Activated T-helper 1 cell treated with anti-CD3 and anti-CD28 coated beads, Interleukin-12 subunit alpha, Interleukin-12 subunit beta, Interleukin-2, Interleukin-4 antibody, amounts not matched to agents 30 ng/mL and 10 ng/mL and 1 ng/mL, durations not matched to agents 14 hours and 24 hours and 36 hours (primary cell): Measurements from ENCODE around the gene GNAT1. TPM values are rescaled to one million over a fixed set of nuclear protein-coding genes. Genes with fewer than 3 reads are reported as not detected.

ENCODE experiments used
- DNase-seq: peaks from one replicate; pipeline ENCODE4 v3.0.0; 2021; ENCODE audit warnings: low spot score
- H3K27ac Mint-ChIP-seq: one replicate; pipeline ENCODE4 v1.8.0; 2021; ENCODE audit warnings: mild to moderate bottlenecking, mixed read lengths
- H3K27me3 Mint-ChIP-seq: one replicate; pipeline ENCODE4 v1.8.0; 2022; ENCODE audit warnings: mild to moderate bottlenecking, moderate library complexity, mixed read lengths; ENCODE audit not compliant: insufficient read depth
- H3K36me3 Mint-ChIP-seq: one replicate; pipeline ENCODE4 v1.8.0; 2021; ENCODE audit warnings: low read depth, mixed read lengths
- H3K4me1 Mint-ChIP-seq: one replicate; pipeline ENCODE4 v1.8.0; 2021; ENCODE audit warnings: low read depth, mixed read lengths
- H3K4me3 Mint-ChIP-seq: one replicate; pipeline ENCODE4 v1.8.0; 2021; ENCODE audit warnings: mild to moderate bottlenecking, moderate library complexity, mixed read lengths
- H3K9me3 Mint-ChIP-seq: one replicate; pipeline ENCODE4 v1.8.0; 2021; ENCODE audit warnings: mixed read lengths
- intact Hi-C: fragments of 100-400 bp; cut with micrococcal nuclease; formaldehyde crosslinking; loops from one replicate; pipeline ENCODE4 v1.15.1; 2024
- total RNA-seq: library from RNA; stranded (reverse); gene quantifications from 2 replicates; pipeline ENCODE4 v1.2.3, GENCODE V29; 2022

The GNAT1 gene
- total RNA-seq: not detected in 2 replicates

DNA sequence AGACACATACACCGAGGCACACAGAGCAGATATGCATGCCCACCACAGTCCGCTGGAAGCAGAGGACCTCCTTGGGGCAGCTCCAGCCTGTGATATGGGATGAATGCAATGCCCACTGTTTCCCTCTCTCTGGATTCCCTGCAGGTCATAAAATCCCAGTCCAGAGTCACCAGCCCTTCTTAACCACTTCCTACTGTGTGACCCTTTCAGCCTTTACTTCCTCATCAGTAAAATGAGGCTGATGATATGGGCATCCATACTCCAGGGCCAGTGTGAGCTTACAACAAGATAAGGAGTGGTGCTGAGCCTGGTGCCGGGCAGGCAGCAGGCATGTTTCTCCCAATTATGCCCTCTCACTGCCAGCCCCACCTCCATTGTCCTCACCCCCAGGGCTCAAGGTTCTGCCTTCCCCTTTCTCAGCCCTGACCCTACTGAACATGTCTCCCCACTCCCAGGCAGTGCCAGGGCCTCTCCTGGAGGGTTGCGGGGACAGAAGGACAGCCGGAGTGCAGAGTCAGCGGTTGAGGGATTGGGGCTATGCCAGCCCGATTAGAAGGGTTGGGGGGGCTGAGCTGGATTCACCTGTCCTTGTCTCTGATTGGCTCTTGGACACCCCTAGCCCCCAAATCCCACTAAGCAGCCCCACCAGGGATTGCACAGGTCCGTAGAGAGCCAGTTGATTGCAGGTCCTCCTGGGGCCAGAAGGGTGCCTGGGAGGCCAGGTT, at the start of gene GNAT1:
GNAT1 (plus strand) TSS at position 675 of the 725 bp plus-strand sequence. CDS start 116 bp downstream, outside the sequence.
- no peak within 1 kb of the TSS for H3K4me3 Mint-ChIP-seq
- H3K9me3 Mint-ChIP-seq: no peaks in the 10 kb centered on the region
- H3K36me3 Mint-ChIP-seq: no peaks in the 10 kb centered on the region
- intact Hi-C loops: no loop called here
- no peak within 1 kb of the TSS for H3K27ac Mint-ChIP-seq
- H3K27me3 Mint-ChIP-seq: peaks cover 14% of the 10 kb centered on the region
- H3K4me1 Mint-ChIP-seq: peaks cover 6% of the 10 kb centered on the region
- no peak for DNase-seq

DNA sequence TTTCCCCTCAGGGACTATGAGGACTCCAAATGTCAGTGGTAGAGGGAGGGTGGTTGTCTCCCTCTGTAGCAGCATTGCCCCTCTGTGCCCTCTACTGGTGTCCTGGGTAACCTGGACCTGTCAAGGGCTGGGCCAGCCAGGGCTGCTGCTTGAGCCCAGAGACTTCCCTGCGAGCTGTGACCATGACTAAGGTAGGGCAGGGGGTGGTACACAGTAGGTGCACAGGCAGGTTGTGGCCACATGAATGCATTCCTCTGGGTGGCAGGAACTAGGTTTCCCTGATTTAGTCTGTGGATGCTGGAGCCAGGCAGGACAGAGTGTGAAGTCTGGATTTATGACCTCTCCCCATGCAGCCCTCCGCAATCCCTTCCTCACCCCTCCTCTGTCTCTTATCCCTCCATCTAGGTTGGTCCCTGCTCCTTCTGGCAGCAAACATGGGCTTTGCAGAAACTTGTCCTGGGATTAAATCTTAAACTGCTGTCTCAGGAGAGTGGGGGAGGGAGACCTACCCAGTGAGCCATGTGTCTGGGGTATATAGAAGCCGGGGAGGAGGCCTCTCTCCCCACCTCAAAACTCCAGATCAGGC, 45.0 kb upstream of the GNAT1 start:
- Mint-ChIP-seq H3K36me3 (no peaks in the 10 kb centered on the region), H3K9me3 (no peaks in the 10 kb centered on the region), H3K27ac (no peak overlapping the region), H3K4me3 (no peak overlapping the region), H3K4me1 (no peaks in the 10 kb centered on the region), H3K27me3 (peaks cover 6% of the 10 kb centered on the region)
- intact Hi-C loops: no loop called here
- no peak for DNase-seq

DNA sequence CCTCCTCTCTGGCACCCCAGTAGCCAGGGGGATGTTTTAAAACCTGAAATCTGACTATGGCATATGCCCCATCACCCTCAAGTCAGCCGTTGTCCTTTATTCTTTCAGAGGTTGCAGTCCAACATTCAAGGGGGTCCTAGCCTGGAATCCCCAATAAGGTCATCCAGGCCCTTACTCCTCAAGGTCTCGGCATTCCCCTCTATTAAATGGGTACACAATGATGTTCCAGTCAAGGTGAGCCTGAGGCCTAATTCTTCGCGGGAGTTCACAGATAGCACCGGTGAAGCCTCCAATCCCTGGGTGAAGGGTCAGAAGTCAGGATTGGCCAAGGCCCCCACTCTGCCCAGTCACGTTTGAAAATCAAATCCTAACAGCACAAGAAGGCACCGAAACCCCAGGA, 44.4 kb upstream of the GNAT1 start:
- DNase-seq: no peak
- intact Hi-C loops: no loop called here
- Mint-ChIP-seq H3K36me3 (no peaks in the 10 kb centered on the region), H3K9me3 (no peaks in the 10 kb centered on the region), H3K4me1 (no peaks in the 10 kb centered on the region), H3K27ac (no peak overlapping the region), H3K4me3 (no peak overlapping the region), H3K27me3 (peaks cover 6% of the 10 kb centered on the region)

DNA sequence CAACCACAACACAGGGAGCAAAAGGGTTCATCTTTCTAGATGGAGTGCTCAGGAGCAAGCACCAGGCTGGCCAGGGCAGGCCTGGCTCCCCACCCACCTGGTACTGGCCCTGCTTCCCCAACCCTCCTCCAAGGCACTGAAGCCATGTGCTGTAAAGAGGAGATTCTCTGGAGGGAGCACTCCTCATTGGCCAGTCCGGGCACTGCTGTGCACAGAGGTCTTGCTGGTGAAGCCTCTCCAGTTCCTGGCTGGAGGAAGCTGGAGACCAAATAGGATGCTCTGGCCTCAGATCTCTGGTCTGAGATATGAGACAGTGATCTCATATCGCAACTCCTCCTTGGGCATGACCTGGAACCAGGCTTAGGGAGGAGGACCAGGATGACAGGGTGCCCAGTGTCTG, 44.0 kb upstream of the GNAT1 start:
- no peaks in the 10 kb centered on the region for H3K9me3 Mint-ChIP-seq
- H3K36me3 Mint-ChIP-seq: no peaks in the 10 kb centered on the region
- peaks cover 6% of the 10 kb centered on the region for H3K27me3 Mint-ChIP-seq
- no peak overlapping the region for H3K27ac Mint-ChIP-seq
- intact Hi-C loops: no loop called here
- H3K4me1 Mint-ChIP-seq: no peaks in the 10 kb centered on the region
- no peak for DNase-seq
- no peak overlapping the region for H3K4me3 Mint-ChIP-seq

DNA sequence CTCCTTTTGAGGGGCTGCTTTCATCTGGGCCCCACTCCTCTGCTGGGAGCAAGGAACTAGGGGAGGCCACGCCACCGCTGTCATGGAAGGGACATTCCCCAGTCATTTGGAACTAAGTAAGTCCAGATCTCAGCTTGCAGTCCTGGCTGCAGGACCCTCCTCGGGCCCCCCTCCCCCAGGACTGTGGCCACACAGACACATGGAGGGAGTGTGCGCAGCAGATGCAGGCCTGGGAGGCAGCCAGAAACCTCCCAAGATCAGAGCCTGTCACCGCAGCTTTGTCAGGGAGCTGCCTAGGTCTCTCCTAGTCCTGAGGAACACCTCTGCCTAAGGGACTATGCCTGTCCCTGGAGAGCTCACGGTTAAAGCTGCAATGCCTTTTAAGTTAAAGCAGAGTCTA, 43.5 kb upstream of the GNAT1 start:
- no peaks in the 10 kb centered on the region for H3K4me1 Mint-ChIP-seq
- no peak overlapping the region for H3K4me3 Mint-ChIP-seq
- H3K36me3 Mint-ChIP-seq: no peaks in the 10 kb centered on the region
- H3K27me3 Mint-ChIP-seq: peaks cover 6% of the 10 kb centered on the region
- no peaks in the 10 kb centered on the region for H3K9me3 Mint-ChIP-seq
- DNase-seq: no peak
- H3K27ac Mint-ChIP-seq: no peak overlapping the region
- intact Hi-C loops: no loop called here

DNA sequence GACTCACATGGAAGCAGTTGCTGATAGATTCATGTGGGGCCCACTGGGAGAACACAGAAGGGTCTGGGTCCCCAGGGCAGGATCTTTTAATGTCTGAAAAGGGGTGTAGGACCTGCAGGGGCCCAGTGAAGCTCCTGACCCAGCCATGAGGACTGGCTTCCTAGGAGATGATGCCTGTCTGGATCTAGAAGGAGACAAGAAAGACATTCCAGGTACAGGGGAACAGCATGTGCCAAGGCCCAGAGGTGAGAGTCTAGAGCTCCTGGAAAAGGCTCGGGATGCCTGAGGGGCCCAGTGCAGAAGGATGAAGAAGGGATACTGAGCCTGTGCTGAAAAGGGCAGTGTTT, 41.0 kb upstream of the GNAT1 start:
- Mint-ChIP-seq H3K4me1 (no peaks in the 10 kb centered on the region), H3K27me3 (peaks cover 21% of the 10 kb centered on the region), H3K4me3 (no peak overlapping the region), H3K36me3 (no peaks in the 10 kb centered on the region), H3K27ac (no peak overlapping the region), H3K9me3 (no peaks in the 10 kb centered on the region)
- intact Hi-C loops: no loop called here
- no peak for DNase-seq

DNA sequence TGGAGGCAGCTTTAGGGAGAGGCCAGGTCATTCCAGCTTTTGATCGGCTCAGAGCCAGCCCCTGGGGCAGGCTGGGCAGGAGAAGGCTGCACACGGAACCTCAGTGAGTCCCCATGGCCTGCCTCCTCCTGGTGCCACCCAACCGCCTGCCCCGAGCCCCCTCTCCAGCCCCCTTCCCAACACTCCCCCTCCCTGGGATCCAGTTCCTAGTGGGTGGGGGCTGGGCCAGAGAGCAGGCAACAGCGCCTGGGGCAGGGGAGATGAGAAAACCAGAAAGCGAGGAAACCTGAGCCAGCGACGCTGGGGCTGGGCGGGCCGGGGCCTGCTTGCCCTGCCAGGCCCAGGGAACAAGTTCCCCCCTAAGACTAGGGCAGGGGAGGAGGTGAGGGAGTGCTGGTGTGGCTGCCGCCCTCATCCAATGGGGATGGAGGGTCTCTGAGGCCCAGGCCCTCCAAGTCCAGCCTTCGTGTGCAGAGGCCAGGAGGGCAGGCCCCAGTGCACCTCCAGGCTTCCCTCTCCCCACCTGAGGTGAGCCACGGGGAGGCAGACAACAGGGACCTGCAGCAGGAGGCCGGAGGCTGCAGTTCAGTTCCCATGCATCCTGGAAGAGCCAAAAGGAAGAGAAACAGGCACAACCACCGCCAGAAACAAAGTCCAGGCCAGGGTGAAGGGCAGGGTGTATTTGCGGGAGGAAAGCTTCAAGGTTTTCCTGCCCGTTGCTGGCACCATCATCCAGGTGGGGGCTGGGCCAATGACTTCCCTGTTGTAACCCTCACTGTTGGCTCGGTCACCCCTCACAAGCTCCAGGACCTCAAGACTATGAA, 40.3 kb upstream of the GNAT1 start:
- Mint-ChIP-seq H3K27ac (no peak overlapping the region), H3K4me1 (no peaks in the 10 kb centered on the region), H3K4me3 (no peak overlapping the region)

DNA sequence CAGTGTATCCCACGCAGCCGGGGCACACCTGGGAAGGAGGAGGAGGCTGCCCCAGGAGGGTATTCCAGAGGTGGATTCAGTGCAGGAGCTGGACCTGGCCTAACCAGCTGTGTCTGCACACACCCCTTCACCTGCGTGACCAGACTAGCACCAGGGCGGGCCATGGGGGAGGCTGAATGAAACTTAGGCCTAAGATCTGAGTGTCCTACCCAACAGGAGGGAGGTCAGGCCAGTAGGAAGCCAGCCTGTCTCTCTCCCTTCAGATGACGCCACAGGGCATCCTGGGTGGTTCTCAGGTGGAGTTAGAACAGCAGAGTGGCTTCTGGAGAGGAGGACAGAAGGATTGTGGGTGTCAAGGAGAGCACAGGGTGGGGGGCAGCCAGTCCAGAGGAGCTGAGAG, 39.7 kb upstream of the GNAT1 start:
- H3K36me3 Mint-ChIP-seq: no peaks in the 10 kb centered on the region
- no peaks in the 10 kb centered on the region for H3K4me1 Mint-ChIP-seq
- intact Hi-C loops: no loop called here
- no peak for DNase-seq
- no peak overlapping the region for H3K4me3 Mint-ChIP-seq
- no peaks in the 10 kb centered on the region for H3K9me3 Mint-ChIP-seq
- H3K27ac Mint-ChIP-seq: no peak overlapping the region
- H3K27me3 Mint-ChIP-seq: peaks cover 31% of the 10 kb centered on the region

More for the DNA sequence above, 40.3 kb upstream of the GNAT1 start:
- intact Hi-C loops: no loop called here
- Mint-ChIP-seq H3K27me3 (peaks cover 26% of the 10 kb centered on the region), H3K36me3 (no peaks in the 10 kb centered on the region), H3K9me3 (no peaks in the 10 kb centered on the region)
- no peak for DNase-seq

DNA sequence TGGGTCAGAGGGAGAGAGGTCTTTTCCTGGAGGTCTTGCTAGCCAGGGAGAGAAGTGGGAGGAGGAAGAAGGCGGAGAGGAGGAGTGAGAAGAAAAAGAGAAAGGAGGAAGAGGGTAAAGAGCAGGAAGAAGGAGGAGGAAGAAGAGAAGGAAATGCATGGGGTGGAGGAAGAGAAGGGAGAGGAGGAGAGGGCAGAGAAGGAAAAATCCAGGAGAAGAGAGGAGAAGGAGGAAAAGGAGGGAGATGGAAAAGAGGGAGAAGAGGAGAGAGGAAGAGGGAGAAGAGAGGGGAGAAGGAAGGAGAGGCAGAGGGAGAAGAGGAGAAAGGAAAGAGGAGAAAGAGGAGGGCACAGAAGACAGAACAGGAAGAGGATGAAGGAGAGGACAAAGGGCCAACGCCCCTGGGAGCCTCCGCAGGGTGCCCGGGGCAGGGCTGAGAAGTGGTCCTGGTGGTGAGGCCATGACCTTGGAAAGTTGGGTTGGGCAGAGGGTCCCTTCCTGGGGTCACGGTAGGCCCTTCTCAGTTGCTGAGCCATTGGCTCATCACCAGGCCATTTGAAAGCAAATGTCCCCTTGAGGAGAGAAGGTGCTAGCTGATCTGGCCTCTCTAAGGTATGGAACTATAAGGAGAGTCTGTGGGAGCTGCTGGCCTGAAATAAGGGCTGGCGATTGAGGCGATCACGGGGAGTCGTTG, 37.5 kb upstream of the GNAT1 start:
- DNase-seq: no peak
- intact Hi-C loops: loop anchor here (2.0 kb wide), 2 partner anchors 13 to 33 kb away; no protein-coding TSS in a partner anchor
- Mint-ChIP-seq H3K4me1 (no peaks in the 10 kb centered on the region), H3K27ac (peak overlapping the region; percentile 21), H3K9me3 (no peaks in the 10 kb centered on the region), H3K27me3 (peaks cover 44% of the 10 kb centered on the region), H3K36me3 (no peaks in the 10 kb centered on the region), H3K4me3 (peak overlapping the region; percentile 81)

DNA sequence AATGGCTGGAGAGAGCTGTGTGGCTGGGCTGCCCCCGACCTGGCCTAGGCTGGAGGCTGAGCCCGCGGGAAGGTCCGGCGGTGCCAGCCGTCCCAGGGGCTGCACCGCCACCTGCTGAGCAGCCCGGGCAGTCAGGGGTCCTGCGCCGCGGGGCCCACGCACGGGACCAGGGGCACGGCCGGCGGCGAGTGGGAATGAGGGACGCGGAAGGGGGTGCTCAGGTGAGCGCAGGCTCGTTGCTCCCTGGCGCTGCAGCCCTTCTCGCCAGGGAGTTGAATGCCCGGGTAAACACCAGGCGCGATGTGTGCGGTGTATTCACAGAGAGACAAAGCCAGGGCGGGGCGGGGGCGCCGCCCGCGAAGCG, 37.0 kb upstream of the GNAT1 start:
- Mint-ChIP-seq H3K4me1 (no peaks in the 10 kb centered on the region), H3K4me3 (peak overlapping the region; percentile 81), H3K9me3 (no peaks in the 10 kb centered on the region), H3K27me3 (peaks cover 47% of the 10 kb centered on the region), H3K27ac (no peak overlapping the region), H3K36me3 (no peaks in the 10 kb centered on the region)
- DNase-seq: no peak
- intact Hi-C loops: loop anchor here (2.0 kb wide), 2 partner anchors 14 to 34 kb away; no protein-coding TSS in a partner anchor

DNA sequence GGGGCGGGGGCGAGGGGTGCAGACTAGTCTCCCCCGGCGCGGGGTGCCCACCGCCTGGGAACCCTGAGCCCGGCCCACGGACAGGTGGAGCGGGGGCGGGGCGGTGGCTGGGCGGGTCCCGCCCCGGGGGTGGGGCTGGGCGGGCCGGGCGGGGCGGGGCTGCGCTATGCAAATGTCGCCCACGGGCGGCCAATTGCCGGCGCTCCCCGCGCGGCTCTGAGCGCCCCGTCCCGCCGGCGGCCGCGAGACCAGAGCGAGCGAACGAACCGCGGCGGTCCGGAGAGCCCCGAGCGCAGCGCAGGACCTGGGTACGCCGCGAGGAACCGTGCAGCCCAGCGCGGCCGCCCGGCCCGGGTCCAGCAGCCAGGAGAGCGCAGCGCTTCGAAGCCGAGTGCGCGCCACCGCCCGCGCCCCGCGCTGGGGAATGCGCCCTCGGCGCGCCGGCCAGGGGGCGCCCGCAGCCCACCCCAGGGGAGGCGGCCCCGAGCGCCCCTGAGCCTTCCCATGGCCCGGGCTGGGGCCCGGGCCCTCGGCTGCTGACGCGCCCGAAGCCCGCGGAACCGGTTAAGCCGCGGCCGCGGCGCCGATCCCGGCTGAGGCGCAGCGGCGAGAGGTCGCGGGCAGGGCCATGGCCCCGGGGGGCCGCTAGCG, 36.4 kb upstream of the GNAT1 start, which contains the start of gene SEMA3F:
SEMA3F (plus strand) TSS at position 485 of the 651 bp plus-strand sequence. CDS start 4,299 bp downstream, outside the sequence.
- Mint-ChIP-seq H3K4me1 (no peaks in the 10 kb centered on the region), H3K9me3 (no peaks in the 10 kb centered on the region)
- intact Hi-C loops: loop anchor here (1.0 to 2.0 kb wide), 5 partner anchors 14 to 80 kb away; partner anchors contain the start of gene RBM5

DNA sequence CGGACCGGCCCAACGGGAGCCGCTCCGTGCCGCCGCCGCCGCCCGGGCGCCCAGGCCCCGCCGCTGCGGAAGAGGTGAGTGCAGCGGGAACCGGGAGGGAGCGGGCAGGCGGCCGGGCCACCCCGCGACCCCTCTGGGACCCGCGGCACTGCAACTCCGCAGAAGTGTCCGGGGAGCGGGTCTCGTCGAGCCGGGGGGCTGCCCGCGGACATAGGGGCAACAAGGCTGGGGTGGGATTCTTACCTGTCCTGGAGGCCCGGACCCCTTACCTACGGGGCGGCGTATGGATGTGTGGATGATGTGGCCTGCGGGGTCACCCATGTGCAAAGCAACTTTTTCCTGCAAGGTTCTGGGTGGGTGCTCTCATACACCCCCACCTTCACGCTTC, 35.9 kb upstream of the GNAT1 start:
- no peak overlapping the region for H3K27ac Mint-ChIP-seq
- peaks cover 43% of the 10 kb centered on the region for H3K27me3 Mint-ChIP-seq
- no peaks in the 10 kb centered on the region for H3K4me1 Mint-ChIP-seq
- DNase-seq: no peak
- no peaks in the 10 kb centered on the region for H3K36me3 Mint-ChIP-seq
- intact Hi-C loops: loop anchor here (1.0 to 2.0 kb wide), 5 partner anchors 15 to 80 kb away; partner anchors contain the start of gene RBM5
- peak overlapping the region; percentile 79 for H3K4me3 Mint-ChIP-seq
- no peaks in the 10 kb centered on the region for H3K9me3 Mint-ChIP-seq

More for the DNA sequence above, 36.4 kb upstream of the GNAT1 start, which contains the start of gene SEMA3F:
- Mint-ChIP-seq H3K27ac (no peak within 1 kb of the TSS), H3K27me3 (peaks cover 47% of the 10 kb centered on the region), H3K4me3 (peak within 1 kb of the TSS; percentile 81), H3K36me3 (no peaks in the 10 kb centered on the region)
- peak; percentile 69 for DNase-seq
